Skin epidermis (tissue), 12 donors: ENCODE results near the gene RNF5.
"Not testable (repeated sequence)": the region's sequence is repeated elsewhere in the genome, so short reads cannot be mapped to it uniquely, and the experiment has no call there.

Source experiments
- H3K27ac ChIP-seq, 21 experiments: fragments of 200-600 bp; sonication (generic) in 11 of 21; one replicate each; pipeline ENCODE4 v1.5.0; 2020; ENCODE audit warnings: mild to moderate bottlenecking in 3 of 21, inconsistent platforms in 2 of 21, moderate library complexity in 2 of 21
- H3K4me3 ChIP-seq, 7 experiments: fragments of 200-600 bp; sonication (generic) in 2 of 7; one replicate each; pipeline ENCODE4 v1.5.0; 2020; ENCODE audit warnings: inconsistent platforms in 2 of 7, mild to moderate bottlenecking in 2 of 7, moderate library complexity in 1 of 7

Gene RNF5

DNA sequence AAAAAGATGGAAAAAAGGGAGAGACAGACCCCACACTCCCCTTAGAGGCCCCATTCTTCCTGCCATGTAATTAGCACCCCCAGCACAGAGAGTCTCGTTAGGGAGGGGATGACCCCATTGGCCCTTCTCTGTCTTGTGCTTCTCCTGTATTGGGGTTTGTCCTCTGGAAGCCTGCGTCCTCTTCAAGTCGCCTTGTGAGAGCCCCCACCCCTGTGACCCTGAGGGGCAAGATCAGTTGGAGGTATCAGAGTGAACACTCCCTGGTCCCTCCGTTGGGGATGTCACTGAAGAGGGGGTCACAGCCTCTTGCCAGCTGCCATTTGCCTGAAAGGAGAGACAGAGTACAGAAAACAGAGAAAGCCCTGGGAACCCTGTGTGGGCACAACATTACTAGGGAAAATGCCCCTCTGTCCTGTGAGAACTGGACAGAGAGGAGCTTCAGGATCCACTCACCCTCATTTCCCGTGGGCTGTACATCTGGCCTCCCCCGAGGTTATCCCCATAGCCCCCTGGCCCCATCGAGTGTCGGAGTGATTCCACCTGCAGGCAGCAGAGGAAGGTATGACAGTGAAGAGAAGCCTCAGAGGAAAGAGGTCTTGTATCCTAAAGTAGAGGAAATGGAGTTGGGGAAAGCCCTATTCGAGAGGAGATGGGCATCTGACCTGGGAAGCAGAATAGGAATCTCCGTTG is 8.1 kb downstream of the RNF5 start:
- H3K4me3 ChIP-seq, result not testable (repeated sequence)
- peak overlapping the region in 16 of 21 experiments; percentile 7 to 100 (median 63) for H3K27ac ChIP-seq

GRCh38 chr6:32187009-32187709 is 9.0 kb downstream of the RNF5 start:
- Histone ChIP-seq H3K27ac (peak overlapping the region in 16 of 21 experiments; percentile 7 to 100 (median 63)), H3K4me3 (no peak overlapping the region)

DNA sequence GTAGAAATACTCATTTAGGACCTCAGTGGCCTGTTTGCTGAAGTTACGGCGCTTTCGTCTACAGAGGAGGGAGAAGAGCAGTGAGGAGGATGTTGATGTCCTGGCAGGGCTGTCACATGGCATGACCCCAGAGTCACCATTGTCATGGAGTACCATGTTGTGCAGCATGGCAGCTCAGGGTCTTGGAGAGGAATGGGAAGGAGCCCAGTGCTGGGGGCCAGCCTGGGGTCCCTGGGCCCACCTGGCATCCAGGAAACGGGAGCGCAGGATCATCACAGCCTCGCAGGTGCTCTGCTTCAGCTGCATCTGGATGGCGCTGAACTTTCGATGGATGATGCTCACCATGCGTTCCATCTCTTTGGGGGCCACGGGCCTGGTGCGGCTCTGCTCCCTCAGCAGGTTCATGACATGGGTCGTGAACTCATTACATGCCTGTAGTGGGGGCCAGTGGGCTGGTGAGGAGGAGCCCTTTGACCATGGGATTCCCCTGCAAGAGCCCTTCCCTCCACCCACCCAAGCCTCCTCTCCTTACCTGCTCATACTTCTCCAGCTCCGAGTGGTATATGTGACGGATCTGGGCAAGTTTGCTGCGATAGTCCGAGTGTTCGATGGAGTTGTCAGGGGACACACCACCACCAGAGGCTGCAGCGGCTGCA is 9.6 kb downstream of the RNF5 start:
- Histone ChIP-seq H3K4me3 (peak overlapping the region in 4 of 7 experiments; percentile 69 to 83 (median 72)), H3K27ac (peak overlapping the region in 15 of 21 experiments; percentile 95 to 100 (median 99))

GRCh38 chr6:32188381-32189068 is 10.3 kb downstream of the RNF5 start:
- Histone ChIP-seq H3K27ac (peak overlapping the region in 20 of 21 experiments; percentile 94 to 100 (median 99)), H3K4me3 (peak overlapping the region; percentile 69 to 92 (median 74))

GRCh38 chr6:32189069-32189741 is 11.0 kb downstream of the RNF5 start:
- peak overlapping the region; percentile 69 to 92 (median 74) for H3K4me3 ChIP-seq
- H3K27ac ChIP-seq, result peak overlapping the region; percentile 93 to 100 (median 99)

- Histone ChIP-seq H3K27ac (peak overlapping the region; percentile 93 to 100 (median 99)), H3K4me3 (peak overlapping the region; percentile 69 to 92 (median 74))
These were observed 11.5 kb downstream of the RNF5 start for GRCh38 chr6:32189742-32190053.

GRCh38 chr6:32190054-32190851 is 12.0 kb downstream of the RNF5 start, which contains the start of gene PBX2:
TSS of gene PBX2 (minus strand) at chr6:32190202. CDS start at chr6:32189915, 287 bp downstream.
- H3K4me3 ChIP-seq, result peak within 1 kb of the TSS; percentile 69 to 92 (median 74)
- H3K27ac ChIP-seq, result peak within 1 kb of the TSS; percentile 93 to 100 (median 99)

GRCh38 chr6:32190911-32191677 is 12.9 kb downstream of the RNF5 start:
- Histone ChIP-seq H3K27ac (peak overlapping the region; percentile 74 to 100 (median 99)), H3K4me3 (peak overlapping the region; percentile 69 to 92 (median 74))

DNA sequence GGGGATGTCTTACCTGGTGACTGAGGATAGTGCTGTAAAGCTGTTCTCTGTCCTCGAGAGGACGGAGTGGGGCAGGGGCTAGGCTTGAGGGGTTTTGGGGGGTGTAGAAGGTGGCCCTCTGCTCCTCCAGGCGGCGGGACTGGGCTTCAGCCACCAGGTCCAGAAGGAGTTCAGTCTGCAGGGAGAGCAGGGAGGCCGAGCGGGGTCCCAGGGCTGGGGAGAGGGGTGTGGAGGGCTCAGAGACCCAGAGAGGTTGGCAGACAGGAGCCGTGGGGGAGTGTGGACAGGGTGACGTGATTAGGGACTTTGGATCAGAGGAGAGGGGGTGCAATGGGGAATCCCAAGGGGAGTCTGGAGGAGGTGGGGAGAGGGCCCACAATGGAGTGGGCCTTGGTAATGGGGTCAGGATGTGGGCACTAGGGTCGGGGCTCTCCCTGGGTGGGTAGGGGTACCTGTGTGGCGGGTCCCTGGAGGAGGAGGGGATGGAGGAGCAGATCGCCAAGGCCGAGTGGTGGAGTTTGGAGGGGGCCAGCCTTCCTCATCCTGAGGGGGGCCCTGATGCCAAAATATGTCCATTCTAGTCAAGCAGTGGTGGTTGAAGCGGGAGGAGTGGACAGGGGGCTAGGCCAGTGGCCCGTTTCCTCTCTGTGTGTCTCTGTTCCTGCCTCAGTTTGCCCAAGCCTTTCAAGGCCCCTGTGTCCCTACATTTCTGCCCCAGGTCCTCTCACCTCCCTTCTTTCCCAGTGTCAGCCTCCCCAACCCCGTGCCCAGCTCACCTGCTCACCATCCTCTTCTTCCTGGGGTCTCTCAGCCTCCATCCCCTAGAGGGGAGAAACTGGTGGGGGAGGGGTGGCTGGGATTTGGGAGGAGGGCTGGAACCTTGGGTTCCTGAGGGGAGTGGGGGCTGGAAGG is 13.7 kb downstream of the RNF5 start:
- Histone ChIP-seq H3K4me3 (peak overlapping the region; percentile 69 to 92 (median 74)), H3K27ac (peak overlapping the region; percentile 72 to 100 (median 99))

- H3K27ac ChIP-seq, result peak within 1 kb of the TSS; percentile 72 to 100 (median 99)
- peak within 1 kb of the TSS; percentile 69 to 92 (median 74) for H3K4me3 ChIP-seq
These were observed 14.4 kb downstream of the RNF5 start, which contains the start of gene GPSM3 for GRCh38 chr6:32192608-32193039. TSS of gene GPSM3 (minus strand) at chr6:32192643. CDS start at chr6:32192513, 130 bp downstream.

GRCh38 chr6:32193096-32193495 is 14.9 kb downstream of the RNF5 start:
- peak overlapping the region in 20 of 21 experiments; percentile 94 to 100 (median 99) for H3K27ac ChIP-seq

GRCh38 chr6:32194388-32194787 is 16.2 kb downstream of the RNF5 start:
- peak overlapping the region in 20 of 21 experiments; percentile 26 to 100 (median 91) for H3K27ac ChIP-seq
- no peak overlapping the region for H3K4me3 ChIP-seq

More at GRCh38 chr6:32193096-32193495, 14.9 kb downstream of the RNF5 start:
- peak overlapping the region in 5 of 7 experiments; percentile 69 to 92 (median 73) for H3K4me3 ChIP-seq

- Histone ChIP-seq H3K27ac (peak overlapping the region in 20 of 21 experiments; percentile 26 to 100 (median 86)), H3K4me3 (peak overlapping the region; percentile 4 to 76 (median 30))
These were observed 16.8 kb downstream of the RNF5 start for GRCh38 chr6:32194825-32195651.

GRCh38 chr6:32195652-32195901 is 17.4 kb downstream of the RNF5 start:
- peak overlapping the region in 18 of 21 experiments; percentile 96 to 100 (median 99) for H3K27ac ChIP-seq
- peak overlapping the region; percentile 54 to 76 (median 67) for H3K4me3 ChIP-seq

GRCh38 chr6:32195902-32196681 is 17.9 kb downstream of the RNF5 start:
- H3K27ac ChIP-seq, result peak overlapping the region; percentile 96 to 100 (median 99)
- peak overlapping the region; percentile 54 to 76 (median 67) for H3K4me3 ChIP-seq
